SU-DHL-6 (cell line): ENCODE results near the gene WNT1.

Experiments used
- CTCF ChIP-seq: fragments of 200-600 bp; sonication (generic); IDR thresholded peaks from one replicate; pipeline ENCODE4 v1.5.1; 2017; ENCODE audit warnings: antibody characterized with exemption, mild to moderate bottlenecking, low read length, moderate library complexity; ENCODE audit not compliant: insufficient read depth, poor library complexity, severe bottlenecking
- EZH2phosphoT487 ChIP-seq: fragments of 200-600 bp; sonication (generic), shearing (Covaris generic); conservative IDR thresholded peaks from 2 replicates; pipeline ENCODE4 v1.6.1; 2018; ENCODE audit warnings: mild to moderate bottlenecking, antibody characterized with exemption, low read length, moderate library complexity, mixed read lengths

GRCh38 chr12:49025463-49025862 lies 47.3 kb downstream of the WNT1 start:
- TF ChIP-seq CTCF: no peak
- TF ChIP-seq EZH2phosphoT487: no peak
